Neural progenitor cell (in vitro differentiated cells): ENCODE results near the gene HCRTR1. TPM values are rescaled to one million over a fixed set of nuclear protein-coding genes. Genes with fewer than 3 reads are reported as not detected.

ENCODE experiments used
- DNase-seq: peaks from one replicate; pipeline ENCODE4 v3.0.0-alpha.2; 2016; ENCODE audit warnings: low spot score
- H2AFZ ChIP-seq: fragments of 200-600 bp; sonication (generic); replicated peaks from 2 replicates; pipeline ENCODE4 v1.6.1; 2016; ENCODE audit warnings: antibody characterized with exemption
- H3F3A ChIP-seq: fragments of 200-600 bp; sonication (generic); 2 replicates; pipeline ENCODE4 v1.6.1; 2016; ENCODE audit warnings: antibody characterized with exemption, low read depth
- H3K27ac ChIP-seq: fragments of 200-600 bp; sonication (generic); 2 replicates; pipeline ENCODE4 v1.5.1; 2016; ENCODE audit warnings: mild to moderate bottlenecking
- H3K27me3 ChIP-seq: fragments of 200-600 bp; sonication (generic); 2 replicates; pipeline ENCODE4 v1.6.1; 2016; ENCODE audit warnings: mild to moderate bottlenecking, moderate library complexity
- H3K36me3 ChIP-seq: fragments of 200-600 bp; sonication (generic); 2 replicates; pipeline ENCODE4 v1.5.1; 2016
- H3K4me1 ChIP-seq: fragments of 200-600 bp; sonication (generic); 2 replicates; pipeline ENCODE4 v1.6.1; 2016; ENCODE audit warnings: mixed run types
- H3K4me2 ChIP-seq: fragments of 200-600 bp; sonication (generic); 2 replicates; pipeline ENCODE4 v1.6.1; 2016
- H3K4me3 ChIP-seq: fragments of 200-600 bp; sonication (generic); 2 replicates; pipeline ENCODE4 v1.5.1; 2016
- H3K79me2 ChIP-seq: fragments of 200-600 bp; sonication (generic); 2 replicates; pipeline ENCODE4 v1.6.1; 2016; ENCODE audit warnings: low read depth
- H3K9ac ChIP-seq: fragments of 200-600 bp; sonication (generic); 2 replicates; pipeline ENCODE4 v1.6.1; 2016
- H3K9me3 ChIP-seq: fragments of 200-600 bp; sonication (generic); 2 replicates; pipeline ENCODE4 v1.5.1; 2016; ENCODE audit warnings: low read depth
- H4K20me1 ChIP-seq: fragments of 200-600 bp; sonication (generic); 2 replicates; pipeline ENCODE4 v1.6.1; 2016; ENCODE audit warnings: low read depth
- H3K27ac Mint-ChIP-seq: 3 replicates; pipeline ENCODE4 v1.8.0; 2021; ENCODE audit warnings: mixed read lengths
- H3K27me3 Mint-ChIP-seq: 2 replicates; pipeline ENCODE4 v1.8.0; 2022; ENCODE audit warnings: low read depth, mild to moderate bottlenecking, inconsistent platforms, moderate library complexity, mixed read lengths; ENCODE audit not compliant: insufficient read depth
- H3K36me3 Mint-ChIP-seq: 3 replicates; pipeline ENCODE4 v1.8.0; 2021; ENCODE audit warnings: mixed read lengths
- H3K4me1 Mint-ChIP-seq: 3 replicates; pipeline ENCODE4 v1.8.0; 2021; ENCODE audit warnings: mixed read lengths
- H3K4me3 Mint-ChIP-seq: 3 replicates; pipeline ENCODE4 v1.8.0; 2021; ENCODE audit warnings: mild to moderate bottlenecking, moderate library complexity, mixed read lengths
- H3K9me3 Mint-ChIP-seq: 3 replicates; pipeline ENCODE4 v1.8.0; 2020; ENCODE audit warnings: mixed read lengths
- CTCF ChIP-seq: fragments of 200-600 bp; sonication (generic); IDR thresholded peaks from 2 replicates; pipeline ENCODE4 v1.5.1; 2017; ENCODE audit warnings: antibody characterized with exemption, mild to moderate bottlenecking
- EZH2 ChIP-seq: fragments of 200-600 bp; sonication (generic); IDR thresholded peaks from 2 replicates; pipeline ENCODE4 v1.6.1; 2017; ENCODE audit warnings: antibody characterized with exemption, mild to moderate bottlenecking, moderate library complexity
- EZH2phosphoT487 ChIP-seq: fragments of 200-600 bp; sonication (generic); IDR thresholded peaks from 2 replicates; pipeline ENCODE4 v1.6.1; 2017; ENCODE audit warnings: antibody characterized with exemption
- total RNA-seq: library from RNA; depleted of rRNA; stranded (reverse); fragments of >200 nt; gene quantifications from 2 replicates; pipeline ENCODE4 v1.2.3, GENCODE V29; 2015; ENCODE audit warnings: low replicate concordance

HCRTR1 gene
- total RNA-seq, 1 donor from 2014 or later, result not detected

DNA sequence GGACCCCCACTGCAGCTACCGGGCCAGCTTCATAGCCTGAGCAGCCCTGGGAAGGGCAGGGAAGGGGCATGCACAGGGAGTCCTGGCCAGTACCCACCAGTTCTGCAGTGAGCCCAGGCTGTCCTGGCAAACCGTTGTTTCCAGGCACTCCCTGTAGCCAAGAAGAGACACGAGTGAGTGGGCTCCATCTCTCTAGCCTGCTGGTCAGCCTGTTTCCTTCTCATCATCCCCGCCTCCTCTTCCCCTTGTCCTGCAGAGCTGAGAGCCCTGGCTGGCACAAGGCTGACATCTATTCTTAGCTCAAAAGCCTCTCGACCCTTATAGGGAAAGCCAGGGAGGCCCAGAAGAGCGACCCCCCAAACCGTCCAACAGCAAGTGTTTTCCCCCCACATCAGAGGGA is 57.7 kb downstream of the HCRTR1 start:
- no peaks in the 10 kb centered on the region for H3K36me3 ChIP-seq
- no peaks in the 10 kb centered on the region for H4K20me1 ChIP-seq
- no peak overlapping the region for H3K9ac ChIP-seq
- DNase-seq, result no peak
- no peaks in the 10 kb centered on the region for H3F3A ChIP-seq
- Mint-ChIP-seq H3K9me3 (no peaks in the 10 kb centered on the region), H3K4me1 (peaks cover 14% of the 10 kb centered on the region), H3K36me3 (no peaks in the 10 kb centered on the region), H3K27me3 (peaks cover 4% of the 10 kb centered on the region), H3K27ac (peak overlapping the region; percentile 82), H3K4me3 (no peak overlapping the region)
- no peaks in the 10 kb centered on the region for H3K27me3 ChIP-seq
- TF ChIP-seq EZH2 (no peak), CTCF (no peak), EZH2phosphoT487 (no peak)
- H3K9me3 ChIP-seq, result no peaks in the 10 kb centered on the region
- no peaks in the 10 kb centered on the region for H3K79me2 ChIP-seq
- H3K4me3 ChIP-seq, result no peak overlapping the region
- no peak overlapping the region for H3K27ac ChIP-seq
- no peak overlapping the region for H2AFZ ChIP-seq
- peaks cover 10% of the 10 kb centered on the region for H3K4me1 ChIP-seq
- H3K4me2 ChIP-seq, result no peak overlapping the region

GRCh38 chr1:31675756-31676155 is 58.3 kb downstream of the HCRTR1 start:
- Mint-ChIP-seq H3K4me1 (peaks cover 15% of the 10 kb centered on the region), H3K36me3 (no peaks in the 10 kb centered on the region), H3K27ac (no peak overlapping the region), H3K4me3 (no peak overlapping the region), H3K27me3 (peaks cover 7% of the 10 kb centered on the region), H3K9me3 (no peaks in the 10 kb centered on the region)
- H3F3A ChIP-seq, result no peaks in the 10 kb centered on the region
- no peaks in the 10 kb centered on the region for H3K79me2 ChIP-seq
- H3K36me3 ChIP-seq, result no peaks in the 10 kb centered on the region
- DNase-seq, result no peak
- H3K9me3 ChIP-seq, result no peaks in the 10 kb centered on the region
- no peak overlapping the region for H3K9ac ChIP-seq
- no peak overlapping the region for H2AFZ ChIP-seq
- no peaks in the 10 kb centered on the region for H3K27me3 ChIP-seq
- no peak for TF ChIP-seq CTCF
- no peak for TF ChIP-seq EZH2
- TF ChIP-seq EZH2phosphoT487, result no peak
- H4K20me1 ChIP-seq, result no peaks in the 10 kb centered on the region
- H3K27ac ChIP-seq, result no peak overlapping the region
- H3K4me1 ChIP-seq, result peaks cover 4% of the 10 kb centered on the region
- H3K4me2 ChIP-seq, result no peak overlapping the region
- no peak overlapping the region for H3K4me3 ChIP-seq

Other genes starting within 250 kb of the HCRTR1 start
- gene FABP3, start 244.6 kb upstream of the HCRTR1 start, total RNA-seq, result 0.93 and 2.2 TPM in 2 replicates
- gene SERINC2, start 204.5 kb upstream of the HCRTR1 start, total RNA-seq, result 9.6 and 30.1 TPM in 2 replicates
- not detected in 2 replicates for gene TINAGL1, start 41.2 kb upstream of the HCRTR1 start, total RNA-seq
- 30.7 and 47.7 TPM in 2 replicates for gene PEF1, start 27.2 kb downstream of the HCRTR1 start, total RNA-seq
- 0.22 and 7.0 TPM in 2 replicates for gene COL16A1, start 86.3 kb downstream of the HCRTR1 start, total RNA-seq
- 7.1 and 21.2 TPM in 2 replicates for gene ADGRB2, start 146.7 kb downstream of the HCRTR1 start, total RNA-seq
- gene SPOCD1, start 198.3 kb downstream of the HCRTR1 start, total RNA-seq, result 1.4 and 3.1 TPM in 2 replicates